ENCODE results near the gene MOBP.

MOBP gene, protein sequence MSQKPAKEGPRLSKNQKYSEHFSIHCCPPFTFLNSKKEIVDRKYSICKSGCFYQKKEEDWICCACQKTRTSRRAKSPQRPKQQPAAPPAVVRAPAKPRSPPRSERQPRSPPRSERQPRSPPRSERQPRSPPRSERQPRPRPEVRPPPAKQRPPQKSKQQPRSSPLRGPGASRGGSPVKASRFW

DNA sequence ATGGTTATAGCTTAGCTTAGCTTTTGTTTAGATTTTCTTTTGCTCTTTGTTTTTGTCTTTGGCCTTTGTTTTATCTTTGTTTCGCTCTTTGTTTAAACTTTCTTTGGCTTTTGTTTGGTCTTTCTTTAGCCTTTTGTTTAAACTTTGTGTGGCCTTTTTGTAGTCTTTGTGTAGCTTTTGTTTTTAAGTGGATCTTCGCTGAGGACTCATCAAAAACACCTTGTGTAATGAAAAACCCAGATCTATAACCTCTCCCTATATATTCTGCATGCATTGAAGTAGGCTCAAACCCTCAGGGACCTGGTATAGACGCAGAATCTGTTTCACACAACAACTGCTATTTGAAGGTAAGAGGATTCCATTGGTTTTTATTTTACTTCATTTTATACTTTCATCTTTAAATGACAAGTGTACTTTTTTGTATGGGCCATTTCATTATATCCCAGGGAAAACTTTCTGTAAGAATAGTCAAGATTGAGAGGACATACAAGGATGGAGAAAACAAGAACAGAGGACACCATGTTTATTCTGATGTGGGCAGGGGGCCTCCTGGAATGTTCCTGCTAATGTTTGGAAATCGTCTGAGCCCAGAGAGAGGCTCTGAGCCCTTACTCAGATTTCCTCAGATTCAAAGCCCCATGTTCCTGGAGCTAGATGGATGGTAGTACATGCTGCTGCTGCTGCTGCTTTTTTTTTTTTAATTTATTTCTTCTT is at the start of gene MOBP:
Gene MOBP (plus strand): TSS at position 287 of the 714 bp plus-strand sequence. CDS start 34,390 bp downstream, outside the sequence.
- no peak for DNase-seq

GRCh38 chr3:39418556-39419225 is 48.8 kb upstream of the MOBP start:
- peak; percentile 9 for DNase-seq

DNA sequence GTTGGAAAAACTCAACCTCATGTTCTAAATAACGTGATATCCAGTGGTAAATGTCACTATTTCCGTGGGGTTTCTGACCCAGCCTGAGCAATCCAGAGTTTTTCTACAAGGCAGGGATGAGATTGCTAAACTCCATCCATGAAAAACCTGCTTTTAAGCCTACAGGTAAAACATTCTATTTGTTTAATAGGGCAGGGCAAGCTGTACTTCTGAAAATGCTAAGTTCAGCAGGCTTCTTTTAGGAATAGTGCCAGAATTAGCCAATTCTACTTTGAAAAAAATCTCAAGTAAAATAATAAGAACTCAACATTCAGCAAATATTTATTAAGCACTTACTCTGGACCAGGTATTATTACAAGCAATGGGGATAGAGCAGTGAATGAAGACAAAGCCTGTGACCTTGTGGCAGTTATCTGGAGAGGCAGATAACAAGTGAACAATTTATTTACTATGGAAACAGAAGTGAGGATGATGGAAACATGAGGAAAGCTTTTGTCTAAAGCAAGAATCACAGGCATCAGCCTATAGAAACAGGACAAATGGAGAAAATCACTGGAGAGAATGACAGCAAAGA is 47.7 kb upstream of the MOBP start:
- no peak for DNase-seq

DNA sequence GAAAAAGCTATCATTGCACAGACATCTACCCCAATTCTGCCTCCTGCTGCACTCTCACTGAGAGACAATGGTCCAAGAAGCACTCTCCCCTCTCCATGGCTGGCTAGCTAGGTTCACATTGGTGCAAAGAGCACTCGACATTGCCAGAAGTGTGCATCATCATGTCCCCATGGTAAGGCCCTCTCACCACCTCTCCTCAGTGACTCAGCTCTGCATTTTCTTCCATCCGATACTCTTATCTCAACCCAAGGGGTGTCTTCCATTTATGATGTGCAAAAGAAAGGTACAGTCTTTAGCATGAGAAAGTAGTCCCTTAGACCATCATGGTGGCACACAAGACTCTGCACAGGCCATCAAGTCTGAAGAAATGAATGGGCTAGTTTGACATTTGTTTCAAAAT is 46.9 kb upstream of the MOBP start:
- no peak for DNase-seq

- no peak for DNase-seq
Observed at GRCh38 chr3:39423436-39423970, 44.0 kb upstream of the MOBP start.

DNA sequence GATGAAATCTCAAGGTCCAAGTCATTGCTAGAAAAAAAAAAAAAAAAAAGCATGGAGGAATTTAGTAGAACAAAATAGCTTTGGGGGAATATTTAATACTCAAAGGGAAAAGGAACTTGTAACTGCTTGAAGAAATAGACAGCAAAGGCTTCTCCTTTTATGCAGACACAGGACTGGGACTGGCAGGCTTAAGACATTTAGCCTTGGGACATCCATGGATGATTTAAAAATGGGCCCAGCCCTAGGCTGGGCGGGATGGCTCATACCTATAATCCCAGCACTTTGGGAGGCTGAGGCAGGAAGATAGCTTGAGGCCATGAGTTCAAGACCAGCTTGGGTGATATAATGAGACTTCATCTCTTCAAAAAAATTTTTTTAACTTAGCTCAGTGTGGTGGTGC is 41.2 kb upstream of the MOBP start:
- DNase-seq = no peak

GRCh38 chr3:39427506-39427905 is 40.0 kb upstream of the MOBP start:
- DNase-seq = no peak

- no peak for DNase-seq
Observed at GRCh38 chr3:39428745-39429201, 38.7 kb upstream of the MOBP start.

DNA sequence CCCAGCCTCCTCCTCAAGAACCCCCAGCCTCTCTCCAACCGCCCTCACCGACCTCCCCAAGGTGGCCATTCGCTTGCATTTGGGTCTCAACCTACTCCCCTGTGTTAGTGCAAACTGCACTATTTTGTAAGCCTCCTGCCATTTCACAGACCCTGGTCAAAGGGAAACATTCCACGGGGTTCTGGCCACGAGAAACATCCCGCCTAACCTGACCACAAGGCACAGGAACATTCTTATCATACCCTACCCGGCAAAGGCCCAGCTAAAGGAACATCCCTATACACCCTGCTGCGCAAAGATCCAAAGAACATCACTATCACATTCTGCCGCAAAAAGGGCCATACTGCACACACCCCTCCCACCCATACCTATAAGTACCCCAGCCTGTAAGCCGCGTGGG is 38.0 kb upstream of the MOBP start:
- no peak for DNase-seq

DNA sequence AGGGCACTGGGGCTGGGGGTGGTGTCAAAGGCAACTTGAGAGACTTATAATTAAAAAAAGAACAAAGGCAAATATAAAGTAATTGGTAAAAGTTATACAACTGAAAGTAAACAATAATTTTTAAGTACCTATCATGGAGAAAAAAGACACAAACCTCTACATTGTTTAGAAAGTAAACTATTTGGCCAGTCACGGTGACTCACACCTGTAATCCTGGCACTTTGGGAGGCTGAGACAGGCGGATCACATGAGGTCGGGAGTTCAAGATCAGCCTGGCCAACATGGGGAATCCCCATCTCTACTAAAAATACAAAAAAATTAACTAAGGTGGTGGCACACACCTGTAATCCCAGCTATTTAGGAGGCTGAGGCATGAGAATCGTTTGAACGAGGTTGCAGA is 35.1 kb upstream of the MOBP start:
- no peak for DNase-seq

GRCh38 chr3:39433642-39434041 is 33.8 kb upstream of the MOBP start:
- no peak for DNase-seq

- DNase-seq = no peak
Observed at GRCh38 chr3:39434574-39434973, 32.9 kb upstream of the MOBP start.

DNA sequence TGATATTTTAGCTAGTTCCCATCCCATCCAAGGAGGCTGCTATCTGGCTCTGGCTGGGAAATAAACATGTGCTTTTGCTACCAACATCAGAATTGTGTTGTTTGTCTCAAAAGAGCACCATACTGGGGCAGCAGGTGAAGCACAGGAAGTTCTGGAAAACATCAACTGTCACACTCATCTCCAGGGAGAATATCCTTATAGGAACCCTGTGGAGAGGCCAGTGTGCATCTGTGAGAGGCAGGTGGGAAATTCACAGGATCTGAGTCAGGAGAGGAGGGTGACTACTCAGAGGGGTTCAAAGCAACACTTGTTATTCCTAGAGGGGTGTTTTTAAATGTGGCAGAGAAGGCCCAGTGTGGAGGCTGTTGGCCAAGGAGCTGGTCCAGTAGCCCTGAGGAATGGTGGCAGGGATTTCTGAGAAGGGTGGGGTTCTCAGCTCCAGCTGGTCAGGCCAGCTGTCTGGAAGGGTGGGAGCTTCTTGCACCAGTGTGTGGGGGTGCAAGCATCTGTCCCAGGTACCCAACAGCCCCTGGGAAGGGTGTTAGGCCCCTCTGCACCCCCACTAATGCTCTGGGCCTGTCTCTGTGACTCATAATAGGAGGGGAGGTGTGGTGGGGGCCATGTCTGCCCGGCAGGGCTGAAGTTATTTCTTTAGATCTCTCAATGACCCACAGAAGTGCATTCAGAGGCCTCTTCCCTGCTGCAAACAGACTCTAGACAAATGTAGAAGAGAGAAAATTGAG is 32.3 kb upstream of the MOBP start:
- DNase-seq = no peak

GRCh38 chr3:39438880-39439279 is 28.6 kb upstream of the MOBP start:
- no peak for DNase-seq

- DNase-seq = no peak
Observed at GRCh38 chr3:39440316-39440715, 27.2 kb upstream of the MOBP start.

DNA sequence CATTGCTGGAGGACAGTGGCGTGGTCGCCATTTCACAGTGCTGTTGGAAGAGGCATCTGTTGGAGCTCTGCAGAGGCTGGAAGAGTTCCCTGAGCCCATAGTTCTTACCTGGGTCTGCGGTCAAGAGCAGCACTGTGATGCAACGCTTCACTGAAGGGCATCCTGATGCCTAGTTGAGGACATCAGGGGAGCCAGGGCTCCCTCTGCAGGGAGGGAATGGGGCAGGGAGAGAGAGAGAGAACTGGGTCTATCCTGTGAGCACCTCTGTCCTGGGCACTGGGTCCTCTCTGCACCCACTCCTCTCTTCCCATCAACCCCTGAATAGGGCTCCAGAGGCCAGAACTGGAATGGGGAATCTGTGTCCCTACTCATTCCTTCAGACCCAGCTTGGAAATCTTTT is 23.9 kb upstream of the MOBP start:
- no peak for DNase-seq

DNA sequence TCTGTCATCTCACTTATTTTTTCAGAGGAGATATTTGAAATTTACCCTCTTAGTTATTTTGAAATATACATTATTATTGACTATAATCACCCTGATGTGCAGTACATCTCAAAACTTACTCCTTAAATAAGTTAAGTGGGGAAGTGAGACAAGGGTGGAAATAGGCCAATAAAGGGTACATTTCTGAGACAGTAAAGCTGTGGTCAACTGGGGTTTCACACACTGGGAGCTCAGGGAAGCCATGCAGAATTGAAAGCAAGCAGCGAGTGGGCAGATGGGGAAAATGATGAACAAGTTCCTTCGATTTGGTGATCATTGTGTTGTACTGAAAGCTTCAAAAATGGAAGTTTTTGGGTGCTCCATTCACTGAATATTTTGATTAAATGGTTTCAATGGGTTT is 21.6 kb upstream of the MOBP start:
- no peak for DNase-seq

DNA sequence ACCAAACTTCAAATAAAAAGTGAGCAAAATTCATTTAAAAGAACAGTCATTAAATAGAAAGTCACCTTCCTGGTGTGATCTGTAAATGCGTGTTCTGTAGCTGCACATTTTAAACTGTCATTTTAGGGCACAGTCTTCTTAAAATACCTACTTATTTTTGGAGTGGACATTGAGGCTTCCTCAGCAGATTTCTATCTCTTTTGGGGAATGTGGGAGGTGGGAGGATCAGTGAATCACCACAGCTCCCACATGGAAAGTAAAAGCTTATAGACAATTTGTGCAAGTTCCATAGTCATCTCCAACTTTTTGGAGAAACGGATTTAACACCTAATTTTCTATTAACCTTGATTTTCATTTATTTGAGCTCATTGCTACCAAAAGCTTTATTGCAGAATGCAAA is 21.0 kb upstream of the MOBP start:
- no peak for DNase-seq

GRCh38 chr3:39447637-39448483 is 19.6 kb upstream of the MOBP start:
- peak; percentile 86 for DNase-seq

DNA sequence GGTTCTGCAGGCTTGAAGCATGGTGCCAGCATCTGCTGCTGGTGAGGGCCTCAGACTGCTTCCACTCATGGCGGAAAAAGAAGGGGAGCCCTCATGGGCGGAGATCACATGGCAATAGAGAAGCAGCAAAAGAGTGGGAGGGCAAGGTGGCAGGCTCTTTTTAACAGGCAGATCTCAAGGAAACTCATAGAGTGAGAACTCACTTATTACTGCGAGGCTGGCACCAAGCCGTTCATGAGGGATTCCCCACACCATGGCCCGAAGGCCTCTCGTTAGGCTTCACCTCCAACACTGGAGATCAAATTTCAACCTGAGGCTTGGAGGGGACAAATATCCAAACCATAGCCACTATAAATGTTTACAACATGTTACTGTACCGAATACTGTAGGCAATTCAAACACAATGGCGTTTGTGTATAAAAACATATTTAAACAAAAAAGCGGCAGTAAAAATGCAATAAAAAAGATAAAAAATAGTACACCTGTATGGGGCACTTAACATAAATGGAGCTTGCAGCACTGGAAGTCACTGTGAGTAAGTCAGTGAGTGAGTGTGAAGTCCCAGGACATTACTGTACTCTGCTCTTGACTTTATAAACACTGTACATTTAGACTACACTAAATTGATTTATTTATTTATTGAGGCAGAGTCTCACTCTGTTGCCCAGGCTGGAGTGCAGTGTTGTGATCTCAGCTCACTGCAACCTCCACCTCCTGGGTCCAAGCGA is 18.8 kb upstream of the MOBP start:
- DNase-seq = no peak

GRCh38 chr3:39449796-39450195 is 17.7 kb upstream of the MOBP start:
- DNase-seq = no peak

Measured in OCI-M1 (cell line).